SU-DHL-6 (cell line): Measurements from ENCODE around the gene EPB41L3.

ENCODE experiments used
- EZH2phosphoT487 ChIP-seq: fragments of 200-600 bp; sonication (generic), shearing (Covaris generic); conservative IDR thresholded peaks from 2 replicates; pipeline ENCODE4 v1.6.1; 2018; ENCODE audit warnings: mild to moderate bottlenecking, antibody characterized with exemption, low read length, moderate library complexity, mixed read lengths
- TF ChIP-seq, protein P1 (sequence below): fragments of 200-600 bp; sonication (generic); IDR thresholded peaks from one replicate; pipeline ENCODE4 v1.5.1; 2017; ENCODE audit warnings: antibody characterized with exemption, mild to moderate bottlenecking, low read length, moderate library complexity; ENCODE audit not compliant: insufficient read depth, poor library complexity, severe bottlenecking

DNA sequence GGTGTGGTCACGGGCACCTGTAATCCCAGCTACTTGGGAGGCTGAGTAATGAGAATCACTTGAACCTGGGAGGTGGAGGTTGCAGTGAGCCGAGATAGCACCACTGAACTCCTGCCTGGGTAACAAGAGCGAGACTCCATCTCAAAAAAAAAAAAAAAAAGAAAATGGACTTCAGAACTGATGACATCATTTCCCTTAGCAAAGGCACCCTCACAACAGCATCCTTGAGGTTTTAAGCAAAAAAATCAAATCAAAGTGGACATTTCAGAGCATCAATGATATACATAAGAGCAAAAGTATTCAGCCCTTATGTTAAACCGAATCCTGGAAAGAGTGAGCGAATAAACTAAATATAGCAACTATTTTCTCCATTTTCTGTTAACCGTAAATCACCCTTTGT is 45.3 kb downstream of the EPB41L3 start:
- TF ChIP-seq, protein P1, sequence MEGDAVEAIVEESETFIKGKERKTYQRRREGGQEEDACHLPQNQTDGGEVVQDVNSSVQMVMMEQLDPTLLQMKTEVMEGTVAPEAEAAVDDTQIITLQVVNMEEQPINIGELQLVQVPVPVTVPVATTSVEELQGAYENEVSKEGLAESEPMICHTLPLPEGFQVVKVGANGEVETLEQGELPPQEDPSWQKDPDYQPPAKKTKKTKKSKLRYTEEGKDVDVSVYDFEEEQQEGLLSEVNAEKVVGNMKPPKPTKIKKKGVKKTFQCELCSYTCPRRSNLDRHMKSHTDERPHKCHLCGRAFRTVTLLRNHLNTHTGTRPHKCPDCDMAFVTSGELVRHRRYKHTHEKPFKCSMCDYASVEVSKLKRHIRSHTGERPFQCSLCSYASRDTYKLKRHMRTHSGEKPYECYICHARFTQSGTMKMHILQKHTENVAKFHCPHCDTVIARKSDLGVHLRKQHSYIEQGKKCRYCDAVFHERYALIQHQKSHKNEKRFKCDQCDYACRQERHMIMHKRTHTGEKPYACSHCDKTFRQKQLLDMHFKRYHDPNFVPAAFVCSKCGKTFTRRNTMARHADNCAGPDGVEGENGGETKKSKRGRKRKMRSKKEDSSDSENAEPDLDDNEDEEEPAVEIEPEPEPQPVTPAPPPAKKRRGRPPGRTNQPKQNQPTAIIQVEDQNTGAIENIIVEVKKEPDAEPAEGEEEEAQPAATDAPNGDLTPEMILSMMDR = no peak
- no peak for TF ChIP-seq EZH2phosphoT487
